GM19397 (cell line): Measurements from ENCODE around the gene HOXD8.

ENCODE experiments used
- ATAC-seq: cut with Tn5 transposase; IDR thresholded peaks from one replicate; pipeline ENCODE4 v1.9.1; 2021; ENCODE audit warnings: mild to moderate bottlenecking, moderate library complexity; ENCODE audit not compliant: unreplicated experiment

The HOXD8 gene

DNA sequence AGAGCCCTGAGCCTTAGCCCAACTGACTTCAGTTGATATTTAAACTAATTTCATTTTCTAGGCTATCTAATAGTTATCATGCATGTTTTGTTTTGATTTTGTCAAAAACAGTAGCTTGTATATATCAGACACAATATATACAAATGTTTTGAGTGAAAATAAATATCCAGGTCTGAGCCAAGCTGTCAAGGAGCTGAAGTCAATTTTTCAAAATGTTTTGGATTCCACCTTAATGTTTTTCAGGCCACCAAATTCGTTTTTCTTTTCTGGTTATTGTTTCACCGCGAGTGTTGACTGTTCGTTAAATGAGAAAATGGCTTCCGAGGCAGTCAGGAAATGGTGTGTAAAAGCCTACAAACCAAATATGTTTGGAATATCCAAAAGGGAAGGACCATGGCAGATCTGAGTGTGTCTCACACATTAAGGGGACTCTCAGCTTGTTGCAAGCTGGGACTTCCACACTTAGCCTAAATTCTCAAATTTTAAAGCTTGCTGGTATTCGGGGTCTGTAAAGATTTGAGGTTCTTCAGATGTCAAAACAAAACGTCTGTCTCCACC, 27.1 kb upstream of the HOXD8 start:
- ATAC-seq = no peak

DNA sequence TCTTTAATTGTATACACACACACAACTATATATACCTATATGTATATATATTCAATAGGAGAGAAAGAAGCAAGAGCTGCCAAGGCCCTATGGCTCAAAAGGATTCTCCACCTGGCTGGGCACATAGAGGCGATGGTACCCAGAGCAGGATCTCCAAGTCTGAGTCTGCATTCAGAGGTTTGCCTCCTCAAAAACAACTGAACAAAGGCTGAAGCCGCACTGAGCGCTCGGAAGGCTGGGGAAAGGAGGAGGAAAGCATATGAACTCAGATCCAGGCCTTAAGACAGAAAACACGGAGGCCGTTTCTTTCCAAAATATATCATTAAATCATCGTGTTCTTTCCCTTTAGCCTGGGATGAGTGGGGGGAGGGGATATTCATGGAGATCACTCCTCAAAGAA, 26.3 kb upstream of the HOXD8 start:
- ATAC-seq = no peak

DNA sequence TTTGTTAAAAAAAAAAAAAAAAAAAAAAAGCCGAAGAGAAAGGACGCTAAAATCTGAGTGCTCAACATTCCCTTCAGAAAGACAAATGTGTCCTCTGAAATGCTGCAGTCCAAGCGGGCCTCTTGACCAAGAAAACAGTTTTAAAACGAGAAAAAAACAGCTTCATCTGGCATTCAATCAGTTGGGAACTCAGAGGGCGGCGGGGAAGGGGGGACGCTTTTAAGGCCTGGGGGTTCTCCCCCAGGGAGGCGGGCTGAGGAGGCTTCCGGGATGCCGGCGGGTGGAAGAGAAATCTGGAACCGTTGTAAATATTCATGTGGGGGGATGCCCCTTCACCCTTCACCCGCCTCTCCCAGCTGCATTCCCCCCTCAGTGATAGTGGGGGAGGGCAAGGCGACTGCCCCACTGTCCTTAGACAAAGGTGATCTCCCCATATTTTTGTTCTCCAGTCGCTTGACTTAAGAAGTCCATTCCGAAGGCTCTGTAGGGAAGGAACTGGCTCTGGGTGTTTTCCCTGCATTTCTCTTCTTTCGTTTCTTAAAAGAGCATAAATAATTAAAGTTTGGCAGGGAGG, 25.7 kb upstream of the HOXD8 start:
- ATAC-seq = no peak

DNA sequence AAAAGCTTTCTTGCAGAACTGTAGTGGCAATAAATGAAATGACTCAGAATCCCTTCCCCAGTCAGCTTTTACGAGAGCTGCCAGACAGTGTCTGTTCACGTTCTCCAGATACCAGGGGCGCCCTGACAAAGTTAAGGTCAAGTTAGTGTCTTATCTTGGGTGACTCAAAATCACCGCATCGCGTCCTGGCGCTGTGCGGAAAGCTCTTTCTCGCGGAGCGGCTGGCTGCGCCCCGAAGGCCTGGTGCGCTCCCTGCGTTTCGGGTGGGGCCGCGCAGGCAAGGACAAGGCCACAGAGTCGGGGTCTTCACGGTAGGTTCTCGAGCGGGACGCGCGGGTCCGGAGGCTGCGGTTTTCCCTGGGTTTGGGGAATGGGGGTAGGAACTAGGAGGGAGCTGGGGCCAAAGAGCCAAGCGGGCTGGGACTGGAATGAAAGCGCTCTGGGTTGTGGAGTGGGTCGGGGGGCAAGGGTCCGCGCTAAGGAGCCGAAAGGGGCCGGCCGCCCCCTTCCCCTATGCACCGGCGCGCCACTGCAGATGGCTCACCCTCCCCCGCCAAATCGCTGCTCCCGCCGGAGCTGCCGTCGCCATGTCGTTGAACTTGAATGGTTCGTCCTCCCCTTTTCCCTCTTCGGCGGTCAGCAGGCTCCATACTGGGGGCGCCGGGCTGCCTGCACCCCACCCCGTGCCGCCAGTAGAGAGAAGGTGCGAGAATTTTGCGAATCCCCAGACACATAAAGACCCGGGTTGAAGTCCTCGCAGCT, 25.0 kb upstream of the HOXD8 start:
- no peak for ATAC-seq

DNA sequence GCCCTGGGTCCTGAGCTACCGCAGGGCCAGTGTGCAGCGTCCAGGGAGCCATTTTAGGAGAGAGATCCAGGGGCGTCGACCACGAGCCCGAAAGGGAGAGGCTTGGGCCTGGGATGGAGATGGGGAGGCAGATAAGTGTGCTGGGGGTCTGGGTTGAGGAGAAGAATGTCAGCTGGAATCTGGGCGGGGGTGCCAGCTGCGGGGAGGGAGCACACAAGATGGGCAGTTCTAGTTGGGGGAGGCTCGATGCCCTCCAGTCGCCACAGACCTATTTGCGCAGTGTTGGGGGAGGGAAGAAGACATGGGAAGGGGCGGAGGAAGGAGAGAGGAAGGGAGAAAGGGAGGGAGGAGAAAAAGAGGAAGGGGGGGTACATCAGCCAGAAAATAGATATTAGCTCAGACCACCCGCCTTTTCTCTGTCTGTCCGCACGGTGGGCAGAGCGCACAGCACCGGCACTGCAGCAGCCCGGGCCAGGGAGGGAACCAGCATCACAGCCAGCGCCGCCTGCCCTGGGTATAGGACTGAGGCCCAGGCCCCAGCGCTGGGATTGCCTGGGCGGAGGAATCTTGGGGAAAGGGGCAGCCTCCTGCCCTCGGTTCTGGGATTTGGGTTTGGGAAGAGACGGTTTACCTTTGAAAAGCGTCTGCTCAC, 24.3 kb upstream of the HOXD8 start:
- ATAC-seq = no peak

DNA sequence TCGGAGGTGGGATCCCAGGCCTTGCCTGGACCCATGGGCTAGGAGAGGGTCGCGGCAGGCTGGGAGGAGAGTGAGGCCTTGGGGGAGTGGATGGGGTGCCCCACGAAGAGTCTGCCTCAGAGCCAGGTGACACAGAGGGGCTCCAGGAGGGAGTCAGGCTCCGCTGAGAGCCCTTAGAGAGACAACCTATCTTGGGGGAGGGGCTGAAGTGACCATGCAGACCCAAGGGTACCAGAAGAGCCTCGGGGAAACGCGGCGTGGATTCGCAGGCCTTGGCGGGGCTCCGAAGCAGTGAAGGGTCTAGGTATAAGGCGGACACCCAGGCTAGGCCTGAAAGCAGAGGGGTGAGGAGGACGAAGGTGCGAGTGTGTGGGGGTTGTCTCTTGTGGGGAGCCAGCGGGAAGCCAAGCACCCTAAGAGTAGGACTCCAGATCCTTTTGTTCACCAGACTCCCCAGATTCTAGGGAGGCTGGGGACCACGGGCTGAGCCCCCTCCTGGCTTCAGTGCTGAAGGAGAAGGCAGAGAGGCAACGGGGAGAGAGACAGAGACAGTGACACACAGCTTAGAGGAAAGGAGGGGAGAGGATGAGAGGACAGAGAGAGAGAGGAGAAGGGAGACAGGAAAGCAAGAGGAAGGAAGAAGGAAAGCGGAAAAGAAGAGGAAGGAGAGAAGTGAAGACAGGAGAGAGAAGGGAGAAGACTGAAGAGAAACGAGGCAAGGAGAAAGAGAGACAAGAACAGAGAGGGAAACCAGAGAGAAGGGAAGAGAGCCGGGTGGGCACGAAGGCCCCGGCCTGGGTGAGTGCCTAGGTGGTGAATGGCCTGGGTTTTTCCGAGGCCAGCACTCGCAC, 23.6 kb upstream of the HOXD8 start:
- ATAC-seq = no peak

DNA sequence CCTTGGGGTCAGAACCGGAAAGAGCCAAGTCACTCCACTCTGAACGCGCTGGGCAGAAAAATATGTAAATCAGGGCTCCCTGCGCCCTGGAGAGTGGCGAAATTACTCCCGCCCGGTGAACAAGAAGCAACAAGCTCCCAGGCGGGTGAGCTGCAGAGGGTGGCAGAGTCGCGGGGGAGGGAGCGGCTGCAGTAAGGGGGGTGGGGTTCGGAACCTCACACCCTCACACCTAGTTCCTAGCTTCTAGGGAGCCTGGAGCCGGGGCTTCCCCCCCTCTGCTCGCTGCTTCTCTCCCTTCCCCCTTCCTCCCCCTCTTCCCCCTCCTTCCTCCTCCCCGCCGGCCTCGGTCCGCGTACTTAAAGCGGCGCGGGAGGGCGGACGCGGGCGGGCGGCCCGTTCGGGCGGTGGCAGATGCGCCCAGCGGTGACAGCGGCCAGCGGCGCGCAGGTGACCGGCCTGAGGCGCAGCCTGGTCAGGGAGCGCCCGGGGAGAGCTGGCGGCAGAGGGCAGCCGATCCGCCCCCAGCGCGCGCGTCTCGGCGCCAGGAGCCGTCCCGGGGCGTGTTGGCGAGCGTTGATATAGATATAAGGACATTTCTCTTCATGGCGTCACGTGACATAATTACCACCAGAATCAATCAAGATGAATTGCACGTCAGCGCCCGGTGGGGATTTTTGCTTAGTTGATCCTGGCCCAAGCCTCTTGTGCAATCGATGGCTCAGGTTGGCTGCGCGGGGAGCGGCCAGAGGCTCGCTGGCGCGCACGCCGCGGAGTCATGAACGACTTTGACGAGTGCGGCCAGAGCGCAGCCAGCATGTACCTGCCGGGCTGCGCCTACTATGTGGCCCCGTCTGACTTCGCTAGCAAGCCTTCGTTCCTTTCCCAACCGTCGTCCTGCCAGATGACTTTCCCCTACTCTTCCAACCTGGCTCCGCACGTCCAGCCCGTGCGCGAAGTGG, 22.6 kb upstream of the HOXD8 start, which contains the start of gene HOXD11:
Gene HOXD11, plus strand, starts transcription at position 700 of the 959 bp plus-strand sequence. Its CDS starts 76 bp downstream, at position 776.
- no peak for ATAC-seq

DNA sequence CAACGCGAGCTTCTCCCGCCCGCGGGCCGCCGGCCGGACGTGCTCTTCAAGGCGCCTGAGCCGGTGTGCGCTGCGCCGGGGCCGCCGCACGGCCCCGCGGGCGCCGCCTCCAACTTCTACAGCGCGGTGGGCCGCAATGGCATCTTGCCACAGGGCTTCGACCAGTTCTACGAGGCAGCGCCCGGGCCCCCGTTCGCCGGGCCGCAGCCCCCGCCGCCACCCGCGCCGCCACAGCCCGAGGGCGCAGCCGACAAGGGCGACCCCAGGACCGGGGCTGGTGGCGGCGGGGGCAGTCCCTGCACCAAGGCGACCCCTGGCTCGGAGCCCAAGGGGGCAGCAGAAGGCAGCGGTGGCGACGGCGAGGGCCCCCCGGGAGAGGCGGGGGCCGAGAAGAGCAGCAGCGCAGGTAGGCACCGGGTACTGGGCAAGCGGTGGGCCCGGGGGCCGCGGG, 21.7 kb upstream of the HOXD8 start:
- ATAC-seq = no peak

DNA sequence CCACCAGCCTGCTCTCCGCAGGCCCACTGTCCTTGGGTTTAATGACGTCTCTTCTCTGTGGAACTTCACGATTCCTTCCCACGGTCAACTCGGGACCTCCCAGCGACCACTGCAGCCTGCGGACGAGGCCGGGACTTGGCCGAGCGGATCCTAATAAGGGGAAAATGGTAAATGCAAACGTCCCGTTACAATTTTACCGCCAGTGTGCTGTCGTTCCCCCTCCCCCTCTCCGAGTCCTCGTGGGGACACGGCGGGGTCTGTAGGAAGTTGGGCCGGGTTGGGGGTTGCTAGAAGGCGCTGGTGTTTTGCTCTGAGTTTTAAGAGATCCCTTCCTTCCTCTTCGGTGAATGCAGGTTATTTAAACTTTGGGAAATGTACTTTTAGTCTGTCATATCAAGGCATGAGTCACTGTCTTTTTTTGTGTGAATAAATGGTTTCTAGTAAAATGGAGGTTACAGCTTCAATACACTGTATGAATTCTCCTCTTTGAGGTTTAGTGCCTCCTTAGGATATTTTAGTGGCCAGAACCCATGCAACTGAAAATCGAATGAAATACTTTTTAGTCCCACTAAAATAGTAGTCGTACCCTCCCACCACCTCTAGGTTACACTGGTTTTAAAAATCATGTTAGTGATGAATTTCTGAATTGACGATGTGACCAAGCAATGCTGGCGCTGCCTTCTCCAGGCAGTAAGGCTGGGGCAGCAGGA, 20.2 kb upstream of the HOXD8 start:
- ATAC-seq = no peak

DNA sequence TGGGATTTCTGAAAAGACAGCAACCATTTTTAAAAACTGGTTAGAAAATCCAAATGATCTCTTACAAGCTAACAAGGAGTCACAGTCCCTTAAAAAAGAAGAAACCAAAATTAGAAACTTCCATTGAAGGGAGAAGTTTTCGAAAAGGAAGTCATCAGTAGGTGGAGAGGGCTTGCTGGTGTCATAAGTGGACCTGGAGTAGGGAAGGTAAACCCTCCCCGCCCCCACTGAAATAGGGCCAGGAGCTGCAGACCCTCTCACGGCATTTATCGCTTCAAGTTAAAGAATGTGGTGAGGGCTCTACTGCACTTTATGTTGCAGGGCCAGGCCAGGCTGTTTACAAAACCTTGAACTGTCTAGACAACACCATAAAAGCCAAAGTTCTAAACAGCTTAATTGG, 19.6 kb upstream of the HOXD8 start:
- no peak for ATAC-seq

DNA sequence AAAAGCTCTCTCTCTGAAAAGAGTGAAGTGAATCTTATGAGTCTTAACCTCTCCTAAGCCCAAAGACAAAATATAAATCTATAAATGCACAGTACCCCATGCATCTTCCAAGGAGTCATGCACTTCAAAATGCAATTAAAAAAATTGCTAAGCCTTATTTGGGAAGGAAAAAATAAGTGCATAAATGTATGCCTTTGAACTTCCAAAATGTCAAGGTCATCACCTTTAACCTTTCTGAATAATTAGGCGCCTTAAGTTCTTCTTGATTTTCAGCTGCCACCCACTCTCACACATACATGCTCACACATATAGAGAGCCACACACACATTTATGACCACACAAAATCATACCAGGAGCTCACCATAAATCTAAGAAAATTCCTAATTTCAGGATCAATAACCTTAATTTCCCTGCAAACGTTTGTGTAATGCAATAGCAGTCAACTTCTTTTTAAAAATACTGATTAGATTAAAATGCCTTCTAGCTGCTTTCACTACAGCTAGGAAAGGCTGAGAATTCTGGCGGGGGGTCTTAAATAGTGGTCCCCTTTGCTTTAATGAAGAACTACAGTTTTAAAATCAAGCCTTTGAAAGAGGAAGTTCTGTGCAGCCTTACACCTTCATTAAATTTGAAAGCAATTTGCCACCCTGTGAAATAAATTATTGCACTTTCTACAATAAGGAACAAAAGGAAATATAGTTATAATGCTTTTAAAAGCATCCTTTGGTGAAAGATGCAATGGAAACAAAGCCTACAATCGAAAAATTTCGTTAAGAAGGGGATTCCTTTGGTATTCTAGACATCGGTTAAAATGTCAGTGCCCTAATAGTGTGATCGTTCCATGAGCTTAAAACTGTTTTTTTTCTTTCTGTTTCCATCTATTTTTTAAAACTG, 18.8 kb upstream of the HOXD8 start:
- no peak for ATAC-seq

DNA sequence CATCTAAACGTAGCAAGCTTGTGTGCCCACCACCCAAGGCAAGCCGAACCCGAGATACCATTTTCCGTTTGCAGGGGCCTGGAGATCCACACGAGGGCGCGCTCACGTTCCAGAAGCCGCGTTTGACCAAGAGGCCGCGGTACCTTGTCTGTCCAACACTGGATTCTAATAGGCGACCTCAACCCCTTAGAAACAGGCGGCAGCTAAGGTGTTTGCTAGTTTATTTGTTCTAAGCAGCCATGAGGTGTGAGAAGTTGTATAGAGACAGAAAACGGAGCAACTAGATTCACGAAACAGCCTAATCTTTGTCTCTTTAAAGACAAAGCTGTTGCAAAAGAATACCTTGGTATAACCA, 18.2 kb upstream of the HOXD8 start:
- no peak for ATAC-seq

DNA sequence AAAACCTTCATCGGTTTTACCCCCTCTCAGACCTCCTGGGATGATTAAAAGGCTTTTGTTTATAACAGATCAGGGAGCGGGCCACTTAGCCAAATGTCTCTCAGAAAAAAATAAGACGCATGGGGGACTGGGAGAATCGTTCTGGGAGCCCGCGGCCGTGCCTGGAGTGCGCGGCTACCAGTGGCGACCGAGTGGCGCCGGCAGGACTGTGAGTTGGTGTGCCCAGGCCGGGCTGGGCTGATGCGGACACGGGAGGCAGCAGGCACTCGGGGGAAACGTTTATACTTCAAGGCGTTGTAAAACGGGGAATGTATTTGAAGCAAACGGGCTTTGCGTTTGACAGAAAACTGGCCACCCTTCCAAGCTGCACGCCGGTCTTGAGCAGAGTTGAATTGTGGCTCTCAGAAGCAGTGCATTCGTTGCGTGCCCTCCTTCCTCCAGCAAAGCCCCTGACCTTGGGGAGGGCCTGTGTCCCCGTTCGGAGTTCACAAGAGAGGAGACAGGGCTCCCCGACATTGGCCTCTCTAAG, 17.6 kb upstream of the HOXD8 start:
- ATAC-seq = no peak

DNA sequence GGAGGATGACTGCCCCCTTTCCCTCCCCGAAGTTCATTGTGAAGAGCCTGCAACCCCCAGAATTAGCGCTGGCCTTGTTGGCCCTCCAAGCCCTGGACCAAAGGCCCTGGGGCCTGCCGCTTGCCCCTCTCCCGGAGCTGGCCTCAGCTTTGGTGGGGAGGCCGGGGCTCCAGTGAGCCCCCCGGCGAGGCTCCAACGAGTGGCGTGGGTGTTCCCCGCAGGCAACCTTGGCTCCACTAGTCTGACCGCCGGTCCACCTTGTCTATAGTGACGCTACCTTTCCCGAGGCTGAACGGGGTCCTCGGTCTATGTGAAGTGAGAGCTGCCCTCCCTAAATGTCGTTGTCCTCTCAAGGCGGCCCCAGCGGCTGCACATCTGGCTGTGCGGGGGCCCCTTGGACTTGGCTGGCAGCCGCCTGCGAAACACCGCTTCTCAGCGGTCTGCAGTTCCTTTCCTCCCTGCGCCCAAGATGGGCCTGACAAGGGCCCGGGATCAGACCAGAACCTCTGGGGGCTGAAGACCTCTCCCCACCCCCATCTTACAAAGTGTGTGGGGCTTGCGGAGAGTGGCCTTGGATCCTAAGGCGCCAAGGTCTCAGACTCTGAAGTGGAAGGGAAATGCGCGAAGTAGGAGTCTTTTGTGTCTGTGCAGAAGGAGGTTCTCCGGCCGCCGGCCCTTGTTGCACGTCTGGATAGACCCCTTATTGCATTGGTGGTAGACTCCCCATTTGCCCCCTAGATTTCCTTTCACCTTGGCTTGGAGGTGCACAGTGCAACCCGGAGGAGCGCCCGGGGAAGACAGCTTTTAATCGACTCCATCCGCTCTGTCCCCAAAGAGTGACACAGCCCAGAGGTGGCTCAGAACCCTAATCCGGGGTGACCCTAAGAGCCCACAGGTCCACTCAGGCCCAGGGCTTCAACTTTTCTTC, 16.9 kb upstream of the HOXD8 start:
- ATAC-seq = no peak

DNA sequence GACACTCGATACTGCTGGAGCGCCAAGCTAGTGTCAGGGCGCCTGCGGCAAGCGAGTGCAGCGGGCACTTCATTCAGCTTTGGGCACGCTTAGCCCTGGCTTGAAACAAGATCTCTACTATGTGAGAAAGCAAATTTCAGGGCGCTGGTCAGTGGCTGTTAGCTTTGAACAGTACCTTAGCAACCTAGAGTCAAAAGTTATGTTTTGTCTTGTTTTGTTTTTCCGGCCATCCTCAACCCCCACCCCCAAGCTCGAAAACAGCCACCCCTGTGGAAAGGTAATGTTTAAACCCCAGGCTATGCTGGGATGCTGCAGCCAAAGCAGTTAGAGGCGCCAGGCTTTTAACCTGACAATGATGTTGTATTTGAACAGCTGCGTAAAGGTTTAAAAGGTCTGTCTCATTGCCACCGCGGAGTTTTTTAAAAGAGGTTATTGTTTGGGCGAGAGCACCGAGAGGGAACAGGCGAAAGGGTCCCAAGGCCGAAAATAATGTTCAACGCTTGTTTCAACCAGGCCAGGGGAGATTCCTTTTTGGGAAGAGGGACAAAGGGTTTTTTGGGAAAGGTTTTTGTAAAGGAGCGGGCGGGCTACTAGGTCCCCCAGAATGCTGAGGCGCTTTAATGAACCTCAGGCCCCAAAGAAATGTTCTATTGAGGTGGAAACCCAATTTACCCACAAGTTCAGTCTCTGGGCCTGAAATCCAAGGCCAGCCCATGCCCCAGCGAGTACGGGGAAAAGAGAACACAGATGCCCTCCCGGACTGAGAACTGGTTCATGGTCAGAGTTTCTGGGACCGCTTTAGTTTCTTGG, 15.2 kb upstream of the HOXD8 start:
- no peak for ATAC-seq
